H1 (cell line): Measurements from ENCODE around the gene SMYD1. TPM values are rescaled to one million over a fixed set of nuclear protein-coding genes. Genes with fewer than 3 reads are reported as not detected.

ENCODE experiments used
- CTCF ChIA-PET: fragments of 300-600 bp; sonication (Branson Sonifier 250); formaldehyde crosslinking; loops from one replicate; lab custom pipeline; 2021; ENCODE audit not compliant: partially characterized antibody; lab: Charles Lee
- POLR2A ChIA-PET: fragments of 300-600 bp; sonication (Branson Sonifier 250); formaldehyde crosslinking; loops from one replicate; lab custom pipeline; 2021; ENCODE audit warnings: inconsistent platforms; ENCODE audit not compliant: partially characterized antibody; lab: Charles Lee
- DNase-seq, 2 experiments: peaks; one replicate each; pipeline versions ENCODE4 v3.0.0 to v3.0.0-alpha.2; 2010 to 2022; ENCODE audit warnings: low spot score in 2 of 2, low read depth in 1 of 2, mixed read lengths in 1 of 2
- FAIRE-seq: peaks from 2 replicates; lab custom pipeline; 2011; peaks lifted over from hg19 to GRCh38; lab: Jason Lieb, UNC
- H2AFZ ChIP-seq: 2 replicates; pipeline ENCODE4 v1.8.1; 2012; ENCODE audit warnings: low read length, inconsistent platforms
- H2AK5ac ChIP-seq: 2 replicates; pipeline ENCODE4 v1.6.1; 2013; ENCODE audit warnings: low read depth, low read length
- H2BK120ac ChIP-seq: replicated peaks from 2 replicates; pipeline ENCODE3; 2013; ENCODE audit warnings: low read depth, low read length, inconsistent platforms
- H2BK12ac ChIP-seq: 2 replicates; pipeline ENCODE4 v1.6.1; 2013; ENCODE audit warnings: low read depth, low read length
- H2BK15ac ChIP-seq: 2 replicates; pipeline ENCODE4 v1.6.1; 2013; ENCODE audit warnings: low read length
- H2BK20ac ChIP-seq: 2 replicates; pipeline ENCODE4 v1.6.1; 2013; ENCODE audit warnings: low read length
- H2BK5ac ChIP-seq: 2 replicates; pipeline ENCODE4 v1.6.1; 2013; ENCODE audit warnings: low read depth, low read length
- H3K14ac ChIP-seq: 2 replicates; pipeline ENCODE4 v1.6.1; 2013; ENCODE audit warnings: inconsistent platforms; ENCODE audit not compliant: insufficient read length
- H3K18ac ChIP-seq: 2 replicates; pipeline ENCODE4 v1.6.1; 2013; ENCODE audit warnings: low read length; ENCODE audit errors: extremely low read depth
- H3K23ac ChIP-seq: 2 replicates; pipeline ENCODE4 v1.6.1; 2013; ENCODE audit warnings: inconsistent platforms; ENCODE audit not compliant: insufficient read length
- H3K23me2 ChIP-seq: 2 replicates; pipeline ENCODE4 v1.6.1; 2013; ENCODE audit warnings: low read depth, low read length
- H3K27ac ChIP-seq: 2 replicates; pipeline ENCODE4 v1.6.1; 2011; ENCODE audit warnings: low read depth, low read length, inconsistent platforms
- H3K27me3 ChIP-seq, 4 experiments: replicated peaks in 1 of 4; 1 replicate in 1 of 4; 2 replicates in 3 of 4; pipeline versions ENCODE4 v1.6.1 to v1.8.1; 2011 to 2013; ENCODE audit warnings: low read length in 3 of 4, mild to moderate bottlenecking in 3 of 4, inconsistent platforms in 2 of 4, mixed read lengths in 2 of 4, moderate library complexity in 1 of 4; ENCODE audit not compliant: control insufficient read depth in 3 of 4, insufficient read depth in 3 of 4; ENCODE audit errors: extremely low read depth in 1 of 4
- H3K36me3 ChIP-seq, 4 experiments: 2 replicates each; pipeline versions ENCODE4 v1.6.1 to v1.8.1; 2011 to 2013; ENCODE audit warnings: mild to moderate bottlenecking in 4 of 4, low read length in 3 of 4, moderate library complexity in 2 of 4, control low read depth in 1 of 4, inconsistent platforms in 1 of 4; ENCODE audit not compliant: insufficient read depth in 4 of 4, control insufficient read depth in 2 of 4
- H3K4ac ChIP-seq: replicated peaks from 2 replicates; pipeline ENCODE3; 2013; ENCODE audit warnings: low read length, low read depth, mixed read lengths, inconsistent platforms; ENCODE audit not compliant: insufficient read length
- H3K4me1 ChIP-seq, 4 experiments: replicated peaks in 1 of 4; 1 replicate in 1 of 4; 2 replicates in 3 of 4; pipeline versions ENCODE4 v1.6.1 to v1.8.1; 2011 to 2013; ENCODE audit warnings: low read length in 3 of 4, inconsistent platforms in 2 of 4, mixed read lengths in 1 of 4; ENCODE audit not compliant: insufficient read depth in 4 of 4, control insufficient read depth in 3 of 4
- H3K4me2 ChIP-seq, 2 experiments: 2 replicates each; pipeline versions ENCODE4 v1.6.1 to v1.8.1; 2011 to 2013; ENCODE audit warnings: low read depth in 2 of 2, low read length in 2 of 2, control low read depth in 1 of 2, inconsistent platforms in 1 of 2, mild to moderate bottlenecking in 1 of 2; ENCODE audit not compliant: insufficient read depth in 1 of 2
- H3K4me3 ChIP-seq, 4 experiments: fragments of 200-600, 300-600 bp in 1 of 4; sonication (generic), shearing (Covaris generic), sonication (Bioruptor Twin) in 1 of 4; 2 replicates each; pipeline versions ENCODE4 v1.5.1 to v1.8.1; 2011 to 2016; ENCODE audit warnings: low read length in 4 of 4, low read depth in 3 of 4, control low read depth in 2 of 4, inconsistent platforms in 2 of 4, mild to moderate bottlenecking in 2 of 4, mixed read lengths in 1 of 4, moderate library complexity in 1 of 4; ENCODE audit not compliant: insufficient read depth in 2 of 4; ENCODE audit errors: extremely low read depth in 1 of 4
- H3K56ac ChIP-seq: replicated peaks from 2 replicates; pipeline ENCODE3; 2013; ENCODE audit warnings: low read depth, mild to moderate bottlenecking, mixed read lengths, low read length, inconsistent platforms; ENCODE audit not compliant: insufficient read length
- H3K79me1 ChIP-seq: 2 replicates; pipeline ENCODE4 v1.6.1; 2013; ENCODE audit warnings: low read depth, low read length, control low read depth
- H3K79me2 ChIP-seq, 2 experiments: 2 replicates each; pipeline versions ENCODE4 v1.6.1 to v1.8.1; 2012 to 2013; ENCODE audit warnings: low read length in 2 of 2, mild to moderate bottlenecking in 2 of 2, inconsistent platforms in 1 of 2; ENCODE audit not compliant: insufficient read depth in 2 of 2, control insufficient read depth in 1 of 2
- H3K9ac ChIP-seq, 4 experiments: replicated peaks in 1 of 4; 1 replicate in 1 of 4; 2 replicates in 3 of 4; pipeline versions ENCODE4 v1.6.1 to v1.8.1; 2011 to 2013; ENCODE audit warnings: low read depth in 3 of 4, low read length in 3 of 4, control low read depth in 2 of 4, mild to moderate bottlenecking in 2 of 4, moderate library complexity in 2 of 4, inconsistent platforms in 1 of 4; ENCODE audit errors: extremely low read depth in 1 of 4
- H3K9me3 ChIP-seq, 2 experiments: 2 replicates each; pipeline versions ENCODE4 v1.6.1 to v1.8.1; 2012 to 2013; ENCODE audit warnings: mild to moderate bottlenecking in 2 of 2, moderate library complexity in 2 of 2, control low read depth in 1 of 2, inconsistent platforms in 1 of 2, low read depth in 1 of 2, low read length in 1 of 2, mixed read lengths in 1 of 2; ENCODE audit not compliant: insufficient read depth in 2 of 2
- H4K20me1 ChIP-seq, 2 experiments: replicated peaks in 1 of 2; 2 replicates each; pipeline versions ENCODE3 to v1.8.1; 2011 to 2013; ENCODE audit warnings: inconsistent platforms in 2 of 2, low read length in 2 of 2, mild to moderate bottlenecking in 1 of 2; ENCODE audit not compliant: insufficient read depth in 2 of 2, control insufficient read depth in 1 of 2
- H4K5ac ChIP-seq: 2 replicates; pipeline ENCODE4 v1.6.1; 2013; ENCODE audit warnings: low read length, low read depth, mixed read lengths, inconsistent platforms; ENCODE audit not compliant: insufficient read length
- H4K8ac ChIP-seq: 2 replicates; pipeline ENCODE4 v1.8.0; 2013; ENCODE audit warnings: mild to moderate bottlenecking, moderate library complexity, low read length, inconsistent platforms; ENCODE audit not compliant: insufficient read depth; ENCODE audit errors: extremely low read depth
- H4K91ac ChIP-seq: replicated peaks from 2 replicates; pipeline ENCODE3; 2013; ENCODE audit warnings: low read length, mixed read lengths, inconsistent platforms; ENCODE audit not compliant: insufficient read length
- ATF2 ChIP-seq: IDR thresholded peaks from 2 replicates; pipeline ENCODE4 v1.6.1; 2012; ENCODE audit warnings: low read length, inconsistent platforms
- EZH2 ChIP-seq: fragments of 200-600 bp; sonication (generic); IDR thresholded peaks from 2 replicates; pipeline ENCODE4 v1.7.1; 2012; ENCODE audit warnings: low read depth, mild to moderate bottlenecking, moderate library complexity, low read length, inconsistent platforms; ENCODE audit not compliant: severe bottlenecking
- KDM1A ChIP-seq: fragments of 200-600, 300-600 bp; sonication (generic); IDR thresholded peaks from 2 replicates; pipeline ENCODE4 v1.7.1; 2016; ENCODE audit warnings: mild to moderate bottlenecking, low read length, borderline replicate concordance
- NRF1 ChIP-seq: IDR thresholded peaks from 2 replicates; pipeline ENCODE4 v1.6.1; 2011; ENCODE audit warnings: mild to moderate bottlenecking, low read depth, low read length, improper control_type of control experiment
- SAP30 ChIP-seq: fragments of 300-600 bp; sonication (generic); IDR thresholded peaks from 2 replicates; pipeline ENCODE4 v1.7.1; 2012; ENCODE audit warnings: low read length, moderate library complexity, mild to moderate bottlenecking, inconsistent platforms; ENCODE audit not compliant: insufficient read depth, insufficient replicate concordance
- WGBS, 2 experiments: shearing (Covaris generic) in 1 of 2; methylation state at CpG; one replicate each; pipeline versions ENCODE4 v1.1.6 to v1.1.7; 2013 to 2015; ENCODE audit warnings: low lambda C conversion rate in 2 of 2, mixed read lengths in 2 of 2, inconsistent platforms in 1 of 2, low coverage in 1 of 2, missing lambda C conversion rate in 1 of 2; ENCODE audit not compliant: insufficient replicate concordance in 2 of 2, insufficient coverage in 1 of 2, insufficient read length in 1 of 2; ENCODE audit errors: extremely low coverage in 1 of 2, missing lambda C conversion rate in 1 of 2; 5-methylcytosine and 5-hydroxymethylcytosine counted together
- polyA plus RNA-seq, 7 experiments: library from polyadenylated mRNA; depleted of rRNA in 3 of 7; stranded (reverse) in 5 of 7; unstranded in 2 of 7; fragments of >200 nt in 5 of 7; fragments of 200-250 nt in 2 of 7; gene quantifications; 1 replicate in 5 of 7; 2 replicates in 1 of 7; 4 replicates in 1 of 7; pipeline versions ENCODE4 v1.2.1 to v1.2.3, GENCODE V29; 2011 to 2013; ENCODE audit warnings: missing spikeins in 2 of 7, mixed read lengths in 2 of 7
- total RNA-seq: library from RNA; stranded (reverse); fragmentation: NEBNext Ultra II Directional; extraction: Animal tissue kit (Norgen Biotek cat#: 25700); gene quantifications from 2 replicates; pipeline ENCODE4 v1.2.1, GENCODE V29; 2021

SMYD1 gene
- total and polyA plus RNA-seq, 2 of the 8 experiments (the other 6 are each of a cell fraction or from before 2014, with no cell fraction given): 0.06 TPM; not detected in 1

GRCh38 chr2:88036182-88036581, 31.4 kb upstream of the SMYD1 start:
- POLR2A ChIA-PET: interaction anchor here (2.2 kb wide), 1 partner anchor 11 kb away, joined by 8 read pairs; no protein-coding TSS in a partner anchor
- Histone ChIP-seq H3K27me3 (no peaks in the 10 kb centered on the region), H3K56ac (no peak overlapping the region)

More at GRCh38 chr2:88036182-88036581, 31.4 kb upstream of the SMYD1 start:
- no peak overlapping the region for H2BK120ac ChIP-seq
- no peak for DNase-seq
- no peak for FAIRE-seq
- no peak overlapping the region for H2AFZ ChIP-seq
- no peak overlapping the region for H3K18ac ChIP-seq
- H3K23ac ChIP-seq: no peak overlapping the region
- H3K79me2 ChIP-seq: no peaks in the 10 kb centered on the region
- CTCF ChIA-PET: interaction anchor here (1.2 kb wide), 1 partner anchor 24 kb away, joined by 4 read pairs; no protein-coding TSS in a partner anchor
- no peak overlapping the region for H3K9ac ChIP-seq
- no peaks in the 10 kb centered on the region for H3K23me2 ChIP-seq
- TF ChIP-seq EZH2: no peak
- TF ChIP-seq SAP30: no peak
- TF ChIP-seq KDM1A: no peak
- no peak for TF ChIP-seq ATF2
- no peak for TF ChIP-seq NRF1
- no peak overlapping the region for H2BK5ac ChIP-seq
- no peak overlapping the region for H3K4ac ChIP-seq
- H4K20me1 ChIP-seq: no peaks in the 10 kb centered on the region
- no peaks in the 10 kb centered on the region for H3K79me1 ChIP-seq
- H3K9me3 ChIP-seq: no peaks in the 10 kb centered on the region
- H3K4me1 ChIP-seq: no peaks in the 10 kb centered on the region
- no peak overlapping the region for H3K4me2 ChIP-seq
- 88% methylated on average over 2 of the region's 2 CpGs; no CpG with 5 or more reads in 1 of the 2 experiments for whole genome bisulfite sequencing, 2 experiments
- H3K27ac ChIP-seq: no peak overlapping the region
- no peak overlapping the region for H4K5ac ChIP-seq
- H2BK12ac ChIP-seq: no peak overlapping the region
- no peak overlapping the region for H3K4me3 ChIP-seq
- H2BK15ac ChIP-seq: no peak overlapping the region
- H3K14ac ChIP-seq: no peak overlapping the region
- no peak overlapping the region for H2AK5ac ChIP-seq
- H2BK20ac ChIP-seq: no peak overlapping the region
- peaks cover 0 to 13% (median 3%) of the 10 kb centered on the region in 4 experiments; a peak in 4 of 8 replicates for H3K36me3 ChIP-seq
- H4K91ac ChIP-seq: no peak overlapping the region
- no peak overlapping the region for H4K8ac ChIP-seq
